Measurements from ENCODE around the gene MINAR1.
"Not testable (repeated sequence)": the region's sequence is repeated elsewhere in the genome, so short reads cannot be mapped to it uniquely, and the experiment has no call there.

Gene MINAR1

GRCh38 chr15:79431636-79432344 lies at the start of gene MINAR1:
MINAR1 (plus strand) TSS chr15:79432336; CDS start chr15:79456148, 23,812 bp downstream.
- no peak for DNase-seq

GRCh38 chr15:79394231-79394630 lies 37.9 kb upstream of the MINAR1 start:
- DNase-seq = no peak

- no peak for DNase-seq
These were observed 35.3 kb upstream of the MINAR1 start for GRCh38 chr15:79396850-79397249.

GRCh38 chr15:79397269-79397910 lies 34.7 kb upstream of the MINAR1 start:
- no peak for DNase-seq

GRCh38 chr15:79399606-79400005 lies 32.5 kb upstream of the MINAR1 start:
- DNase-seq = no peak

GRCh38 chr15:79400650-79401049 lies 31.5 kb upstream of the MINAR1 start:
- DNase-seq = no peak

- DNase-seq = no peak
These were observed 30.8 kb upstream of the MINAR1 start for GRCh38 chr15:79401301-79401700.

GRCh38 chr15:79402136-79402535 lies 30.0 kb upstream of the MINAR1 start:
- DNase-seq = no peak

GRCh38 chr15:79403501-79403900 lies 28.6 kb upstream of the MINAR1 start:
- DNase-seq = no peak

GRCh38 chr15:79406210-79406609 lies 25.9 kb upstream of the MINAR1 start:
- DNase-seq = no peak

GRCh38 chr15:79408041-79408440 lies 24.1 kb upstream of the MINAR1 start:
- no peak for DNase-seq

GRCh38 chr15:79410237-79410636 lies 21.9 kb upstream of the MINAR1 start:
- no peak for DNase-seq

- no peak for DNase-seq
These were observed 20.1 kb upstream of the MINAR1 start for GRCh38 chr15:79412010-79412409.

- DNase-seq = no peak
These were observed 19.7 kb upstream of the MINAR1 start for GRCh38 chr15:79412429-79412828.

GRCh38 chr15:79416876-79417275 lies 15.3 kb upstream of the MINAR1 start:
- DNase-seq = no peak

GRCh38 chr15:79418693-79419279 lies 13.3 kb upstream of the MINAR1 start:
- DNase-seq = no peak

- no peak for DNase-seq
These were observed 6.4 kb upstream of the MINAR1 start for GRCh38 chr15:79425591-79426295.

GRCh38 chr15:79426899-79427298 lies 5.2 kb upstream of the MINAR1 start:
- not testable (repeated sequence) for DNase-seq

GRCh38 chr15:79427781-79428598 lies 4.1 kb upstream of the MINAR1 start:
- DNase-seq = no peak

- DNase-seq = no peak
These were observed 1.1 kb upstream of the MINAR1 start for GRCh38 chr15:79430901-79431635.

- DNase-seq = no peak
These were observed 474 bp downstream of the MINAR1 start for GRCh38 chr15:79432345-79433275.
